HL-60 (cell line): Measurements from ENCODE around the gene CHCHD6.

Source experiments
- DNase-seq, 2 experiments: peaks; one replicate each; pipeline ENCODE4 v3.0.0-alpha.2; 2010 to 2020; ENCODE audit warnings: low read depth in 1 of 2, low spot score in 1 of 2
- H3K27ac ChIP-seq: fragments of 250-450 bp; sonication (Bioruptor Pico); replicated peaks from 2 replicates; pipeline ENCODE4 v1.5.1; 2020; ENCODE audit warnings: mild to moderate bottlenecking, moderate library complexity
- H3K27me3 ChIP-seq: fragments of 250-450 bp; sonication (Bioruptor Pico); 2 replicates; pipeline ENCODE4 v1.5.1; 2021; ENCODE audit warnings: mild to moderate bottlenecking, moderate library complexity; ENCODE audit not compliant: insufficient read depth, poor library complexity, severe bottlenecking
- H3K4me3 ChIP-seq: replicated peaks from 2 replicates; pipeline ENCODE4 v1.5.1; 2011; ENCODE audit warnings: mild to moderate bottlenecking, control low read depth, low read length; ENCODE audit not compliant: insufficient read depth
- CTCF ChIP-seq: IDR thresholded peaks from one replicate; pipeline ENCODE4 v1.5.1; 2011; ENCODE audit warnings: low read length, control low read depth, inconsistent platforms; ENCODE audit not compliant: insufficient read depth
- GABPA ChIP-seq: IDR thresholded peaks from 2 replicates; pipeline ENCODE4 v1.6.1; 2012; ENCODE audit warnings: low read depth
- POLR2AphosphoS5 ChIP-seq: IDR thresholded peaks from 2 replicates; pipeline ENCODE4 v1.6.1; 2012; ENCODE audit warnings: low read depth
- REST ChIP-seq: IDR thresholded peaks from 2 replicates; pipeline ENCODE4 v1.6.1; 2012; ENCODE audit warnings: low read depth; ENCODE audit not compliant: insufficient replicate concordance
- SPI1 ChIP-seq: IDR thresholded peaks from 2 replicates; pipeline ENCODE4 v1.6.1; 2012; ENCODE audit warnings: low read depth, mild to moderate bottlenecking, borderline replicate concordance

Gene CHCHD6

GRCh38 chr3:126993436-126993835, 289.4 kb downstream of the CHCHD6 start:
- no peak for TF ChIP-seq REST
- no peak for TF ChIP-seq GABPA
- TF ChIP-seq SPI1 = no peak
- no peak for TF ChIP-seq CTCF
- no peak for TF ChIP-seq POLR2AphosphoS5
- no peak for DNase-seq
- no peak overlapping the region for H3K27ac ChIP-seq
- H3K4me3 ChIP-seq = no peak overlapping the region
- H3K27me3 ChIP-seq = no peaks in the 10 kb centered on the region

- no peaks in the 10 kb centered on the region for H3K27me3 ChIP-seq
- H3K4me3 ChIP-seq = no peak overlapping the region
Measured at GRCh38 chr3:126994661-126995245, 290.7 kb downstream of the CHCHD6 start.

More at GRCh38 chr3:126994661-126995245, 290.7 kb downstream of the CHCHD6 start:
- DNase-seq = no peak
- TF ChIP-seq SPI1 (no peak), GABPA (no peak), REST (no peak), CTCF (no peak), POLR2AphosphoS5 (no peak)
- H3K27ac ChIP-seq = no peak overlapping the region
